NCI-H146 (cell line): ENCODE results near the gene SPIRE2.
"Not testable (repeated sequence)": the region's sequence is repeated elsewhere in the genome, so short reads cannot be mapped to it uniquely, and the experiment has no call there.

Source experiments
- DNase-seq: peaks from one replicate; lab custom pipeline; 2025; lab: John Stamatoyannopoulos, UW

The SPIRE2 gene

GRCh38 chr16:89828199-89828869, at the start of gene SPIRE2:
Gene SPIRE2 (plus strand): TSS chr16:89828475. CDS start chr16:89828551, 76 bp downstream.
- peak; percentile 64 for DNase-seq

- no peak for DNase-seq
Observed at GRCh38 chr16:89779231-89779908, 48.9 kb upstream of the SPIRE2 start.

GRCh38 chr16:89779909-89780305, 48.4 kb upstream of the SPIRE2 start:
- peak; percentile 11 for DNase-seq

GRCh38 chr16:89782489-89782888, 45.8 kb upstream of the SPIRE2 start:
- DNase-seq = no peak

- not testable (repeated sequence) for DNase-seq
Observed at GRCh38 chr16:89783952-89784351, 44.3 kb upstream of the SPIRE2 start.

- no peak for DNase-seq
Observed at GRCh38 chr16:89784406-89784805, 43.9 kb upstream of the SPIRE2 start.

- DNase-seq = no peak
Observed at GRCh38 chr16:89785523-89786155, 42.6 kb upstream of the SPIRE2 start.

GRCh38 chr16:89786474-89787364, 41.6 kb upstream of the SPIRE2 start:
- DNase-seq = no peak

GRCh38 chr16:89787365-89787805, 40.9 kb upstream of the SPIRE2 start:
- DNase-seq = no peak

GRCh38 chr16:89791278-89791995, 36.8 kb upstream of the SPIRE2 start:
- no peak for DNase-seq

- DNase-seq = not testable (repeated sequence)
Observed at GRCh38 chr16:89793092-89793491, 35.2 kb upstream of the SPIRE2 start.

GRCh38 chr16:89793955-89794354, 34.3 kb upstream of the SPIRE2 start:
- no peak for DNase-seq

GRCh38 chr16:89795676-89796075, 32.6 kb upstream of the SPIRE2 start:
- no peak for DNase-seq

GRCh38 chr16:89796104-89796503, 32.2 kb upstream of the SPIRE2 start:
- DNase-seq = no peak

- no peak for DNase-seq
Observed at GRCh38 chr16:89798126-89798525, 30.1 kb upstream of the SPIRE2 start.

- DNase-seq = no peak
Observed at GRCh38 chr16:89798832-89799370, 29.4 kb upstream of the SPIRE2 start.

GRCh38 chr16:89801800-89802199, 26.5 kb upstream of the SPIRE2 start:
- no peak for DNase-seq

- no peak for DNase-seq
Observed at GRCh38 chr16:89805136-89805905, 23.0 kb upstream of the SPIRE2 start.

GRCh38 chr16:89806589-89807193, 21.6 kb upstream of the SPIRE2 start:
- not testable (repeated sequence) for DNase-seq

GRCh38 chr16:89808475-89808874, 19.8 kb upstream of the SPIRE2 start:
- no peak for DNase-seq
